Kidney capillary endothelial cell (primary cell): ENCODE results near the gene SFT2D1.
"Not testable (repeated sequence)": the region's sequence is repeated elsewhere in the genome, so short reads cannot be mapped to it uniquely, and the experiment has no call there.

Experiments used
- DNase-seq: peaks from one replicate; pipeline ENCODE4 v3.0.0-alpha.2; 2018; ENCODE audit warnings: low spot score

The SFT2D1 gene

DNA sequence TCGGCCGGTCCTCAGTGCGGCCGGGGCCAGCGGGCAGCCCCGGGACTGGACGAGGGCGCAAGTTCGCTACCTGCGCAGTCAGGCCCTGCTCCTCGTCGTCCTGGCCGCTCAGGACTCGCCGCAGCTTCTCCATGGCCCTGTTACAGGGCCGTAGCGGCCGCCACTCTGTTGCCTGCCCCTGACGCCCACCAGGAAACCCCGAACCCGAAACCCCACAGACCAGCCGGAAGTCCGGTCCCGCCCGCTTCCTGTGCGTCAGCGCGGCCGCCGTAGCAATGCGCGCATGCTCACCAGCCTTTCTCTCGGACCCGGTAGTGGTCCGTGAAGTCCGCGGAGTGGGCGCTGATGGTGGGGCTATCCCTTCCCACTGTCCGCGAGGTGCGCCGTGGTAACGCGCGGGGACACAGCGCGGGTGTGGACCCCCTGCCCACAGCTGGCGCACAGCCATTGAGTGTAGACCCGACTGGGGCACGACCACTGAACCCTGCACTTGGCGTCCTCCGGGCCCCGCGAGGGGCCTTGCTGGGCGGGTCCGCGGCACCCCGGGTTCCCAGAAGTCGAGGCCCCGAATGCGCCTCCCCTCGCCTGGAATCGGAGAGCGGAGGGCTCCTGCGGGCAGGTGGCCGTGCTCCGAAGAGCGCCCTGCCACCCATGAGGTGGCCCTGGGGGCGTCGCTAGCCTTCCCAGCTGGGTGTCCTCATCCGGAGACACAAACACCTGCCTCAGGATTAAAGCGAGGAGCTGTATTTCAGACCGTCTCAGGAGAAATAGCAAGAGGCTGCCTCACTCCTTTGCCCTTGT, at the start of gene SFT2D1:
TSS of gene SFT2D1 (minus strand) at position 197 of the 801 bp plus-strand sequence. CDS start at position 133, 64 bp downstream.
- peak; percentile 88 for DNase-seq

DNA sequence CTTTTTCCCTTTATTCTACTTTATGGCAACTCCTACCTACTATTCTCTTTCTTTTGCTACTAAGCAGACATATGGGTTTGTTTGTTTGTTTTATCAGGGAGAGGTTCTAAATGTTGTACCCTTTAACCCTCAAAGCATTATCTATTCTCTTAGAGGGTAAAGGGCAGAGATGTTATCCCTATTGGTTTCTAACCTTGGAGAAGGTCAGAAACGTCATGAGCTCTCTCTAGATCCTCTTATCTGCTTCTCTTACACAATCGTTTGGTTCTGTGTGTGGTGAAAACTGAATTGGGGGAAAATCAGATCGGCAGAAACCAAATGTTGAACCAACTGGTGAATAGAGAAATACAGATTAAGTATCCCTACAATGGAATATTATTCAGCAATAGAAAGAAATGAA, 46.8 kb upstream of the SFT2D1 start:
- DNase-seq = no peak

DNA sequence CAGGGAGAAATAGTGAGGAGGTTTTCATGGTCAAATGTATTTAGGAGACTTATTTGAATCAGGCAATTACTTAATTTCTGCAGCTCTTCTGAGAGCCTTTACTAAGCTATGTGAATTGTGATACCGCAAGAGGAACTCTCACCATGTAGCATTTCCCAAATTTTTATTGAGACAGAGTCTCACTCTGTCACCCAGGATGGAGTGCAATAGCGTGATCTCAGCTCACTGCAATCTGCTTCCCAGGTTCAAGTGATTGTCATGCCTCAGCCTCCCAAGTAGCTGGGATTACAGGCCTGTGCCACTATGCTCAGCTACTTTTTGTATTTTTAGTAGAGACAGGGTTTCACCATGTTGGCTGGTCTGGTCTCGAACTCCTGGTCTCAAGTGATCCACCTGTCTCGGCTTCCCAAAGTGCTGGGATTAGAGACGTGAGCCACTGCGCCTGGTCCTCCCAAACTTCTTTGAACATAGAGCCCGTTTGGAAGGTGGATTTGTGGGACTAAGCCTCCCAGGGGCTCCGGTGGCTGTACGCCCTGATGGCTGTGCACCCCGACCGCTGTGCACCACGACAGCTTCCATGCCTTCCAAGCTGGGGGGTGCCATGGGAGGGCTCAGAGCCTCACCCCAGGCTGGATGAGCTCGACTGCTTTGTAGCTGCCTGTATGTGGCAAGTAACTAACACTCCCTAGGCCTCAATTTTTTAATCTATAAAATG, 46.1 kb upstream of the SFT2D1 start:
- DNase-seq = no peak

DNA sequence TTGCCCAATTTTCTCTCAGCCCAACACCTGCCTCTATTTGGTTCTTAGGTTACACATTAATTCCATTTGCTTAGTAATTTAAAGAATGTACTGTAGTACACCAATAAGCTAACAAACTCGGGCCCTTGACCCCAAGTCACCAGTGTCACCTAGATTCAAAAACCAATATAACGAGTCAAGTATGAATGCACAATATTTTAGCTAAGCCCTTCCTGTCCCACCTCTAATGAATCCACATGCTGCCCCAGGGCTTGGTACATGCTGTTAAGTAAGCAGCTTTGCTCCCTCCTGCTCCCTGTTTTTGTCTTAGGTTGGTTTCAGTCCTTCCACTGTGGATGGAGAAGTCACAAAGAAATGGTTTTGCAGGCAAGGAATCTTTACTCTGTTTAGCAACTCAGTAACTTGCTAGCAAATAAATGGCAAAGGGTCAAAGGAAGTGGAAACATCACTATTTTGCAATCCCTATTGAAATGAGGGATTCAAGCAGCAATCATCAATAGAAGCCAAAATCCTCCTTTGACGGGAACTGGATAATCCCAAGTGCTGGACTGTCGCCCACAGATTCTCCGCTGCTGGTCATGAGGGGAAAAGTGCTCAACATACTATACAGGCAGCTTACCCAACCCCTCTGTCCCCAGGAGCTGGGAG, 45.4 kb upstream of the SFT2D1 start:
- no peak for DNase-seq

DNA sequence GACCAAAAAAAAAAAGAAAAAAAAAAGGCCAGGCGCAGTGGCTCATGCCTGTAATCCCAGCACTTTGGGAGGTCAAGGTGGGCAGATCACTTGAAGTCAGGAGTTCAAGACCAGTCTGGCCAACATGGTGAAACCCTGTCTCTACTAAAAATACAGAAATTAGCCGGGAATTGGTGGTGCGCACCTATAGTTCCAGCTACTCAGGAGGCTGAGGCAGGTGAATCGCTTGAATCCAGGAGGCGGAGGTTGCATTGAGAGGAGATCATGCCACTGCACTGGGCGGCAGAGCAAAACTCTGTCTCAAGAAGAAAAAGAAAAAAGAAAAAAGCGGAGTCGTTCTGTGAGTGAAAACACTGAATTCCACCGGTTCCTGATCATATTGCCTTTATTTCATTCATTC, 44.8 kb upstream of the SFT2D1 start:
- not testable (repeated sequence) for DNase-seq

DNA sequence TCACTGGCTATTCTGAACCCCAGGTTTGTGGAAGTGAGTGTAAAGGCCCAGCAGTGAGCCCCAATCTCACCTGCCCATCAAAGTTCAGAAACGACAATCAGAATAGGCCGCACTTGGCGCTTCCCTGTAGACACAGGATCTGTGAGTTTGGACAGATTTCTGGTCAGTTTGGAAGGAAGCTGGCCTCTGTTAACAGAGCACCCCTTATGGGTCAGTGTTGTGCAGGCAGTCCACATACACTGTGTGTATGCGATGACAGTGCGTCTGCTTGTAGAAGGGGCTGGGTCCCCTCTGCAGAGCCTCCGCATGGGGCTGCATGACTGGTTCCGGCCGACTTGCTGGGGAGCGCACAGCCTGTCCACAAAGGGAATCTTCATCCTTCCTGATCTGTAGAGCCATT, 43.8 kb upstream of the SFT2D1 start:
- DNase-seq = no peak

DNA sequence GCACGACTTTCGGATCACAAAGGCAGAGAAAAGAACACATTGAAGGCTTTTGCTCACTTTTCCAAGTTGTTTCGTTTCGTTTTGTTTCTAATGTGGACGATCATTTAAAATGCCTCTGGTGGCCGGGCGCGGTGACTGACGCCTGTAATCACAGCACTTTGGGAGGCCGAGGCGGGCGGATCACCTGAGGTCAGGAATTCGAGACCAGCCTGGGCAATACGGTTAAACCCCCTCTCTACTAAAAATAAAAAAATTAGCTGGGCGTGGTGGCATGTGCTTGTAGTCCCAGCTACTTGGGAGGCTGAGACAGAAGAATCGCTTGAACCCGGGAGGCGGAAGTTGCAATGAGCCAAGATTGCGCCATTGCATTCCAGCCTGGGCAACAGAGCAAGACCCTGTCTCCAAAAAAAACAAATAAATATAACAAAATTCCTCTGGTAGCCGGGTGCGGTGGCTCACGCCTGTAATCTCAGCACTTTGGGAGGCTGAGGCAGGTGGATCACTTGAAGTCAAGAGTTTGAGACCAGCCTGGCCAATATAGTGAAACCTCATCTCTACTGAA, 41.5 kb upstream of the SFT2D1 start:
- not testable (repeated sequence) for DNase-seq

DNA sequence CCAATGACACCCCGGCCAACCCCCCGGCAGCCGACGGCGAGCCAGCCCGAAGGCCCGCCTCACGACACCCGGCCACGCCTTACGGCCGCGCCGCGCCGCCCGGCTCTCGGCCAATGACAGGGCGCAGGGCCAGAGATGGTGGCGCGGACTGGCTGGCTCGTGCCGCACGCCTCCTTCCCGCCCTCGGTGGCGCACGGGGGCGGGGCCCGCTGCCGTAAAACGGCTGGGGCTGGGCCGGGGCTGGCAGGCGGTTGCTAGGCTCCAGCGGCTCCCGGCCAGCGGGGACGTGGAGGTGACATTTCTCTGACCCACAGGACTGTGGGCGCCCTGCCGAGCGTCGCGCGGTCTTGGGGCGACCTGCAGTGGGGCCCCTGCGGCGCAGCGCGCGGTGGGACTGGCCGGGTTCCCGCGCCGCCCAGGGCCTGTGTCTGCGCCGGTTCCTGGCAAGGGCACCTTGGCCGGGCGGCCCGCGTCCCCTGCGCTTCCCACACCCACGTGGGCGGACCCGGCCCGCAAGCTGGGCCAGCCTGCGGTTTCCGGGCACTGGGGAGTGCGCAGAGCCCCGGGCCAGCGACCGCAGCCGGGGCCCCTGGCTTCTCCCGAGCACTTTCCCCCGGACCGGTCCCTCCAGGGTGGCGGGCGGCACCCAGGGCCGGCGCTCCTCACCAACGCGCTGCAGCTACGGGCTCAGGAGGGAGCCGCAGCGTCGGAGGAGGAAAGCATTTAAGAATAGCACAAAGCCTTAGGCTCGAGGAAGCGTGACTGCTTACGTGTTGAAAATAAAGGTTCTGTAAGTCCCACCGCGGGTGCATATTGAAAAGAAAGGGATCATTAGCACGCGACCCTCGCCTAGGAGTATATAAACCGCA, 40.8 kb upstream of the SFT2D1 start, which contains the start of gene MPC1:
TSS of gene MPC1 (minus strand) at position 8 of the 869 bp plus-strand sequence. CDS start 64 bp downstream, outside the sequence.
- DNase-seq = peak; percentile 98

DNA sequence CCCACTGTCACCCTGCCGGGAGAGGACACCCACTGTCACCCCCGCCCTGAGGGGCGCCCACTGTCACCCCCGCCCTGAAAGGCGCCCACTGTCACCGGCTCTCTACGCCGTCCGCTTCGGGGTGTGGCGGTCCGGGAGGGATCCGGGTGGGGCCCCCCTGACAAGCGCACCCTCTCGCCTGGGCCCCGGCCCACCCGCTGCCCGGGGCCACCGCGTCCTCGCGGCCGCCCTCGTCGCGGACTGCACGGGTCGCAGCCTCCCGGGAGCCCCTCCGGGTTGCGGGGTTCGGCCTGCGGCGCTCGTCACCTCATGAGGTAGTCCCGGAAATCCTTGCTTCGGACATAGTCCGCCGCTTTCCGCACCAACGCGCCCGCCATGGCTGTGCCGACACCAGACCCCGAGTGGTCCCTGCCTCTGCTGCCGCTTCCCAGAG, 40.2 kb upstream of the SFT2D1 start:
- DNase-seq = no peak

DNA sequence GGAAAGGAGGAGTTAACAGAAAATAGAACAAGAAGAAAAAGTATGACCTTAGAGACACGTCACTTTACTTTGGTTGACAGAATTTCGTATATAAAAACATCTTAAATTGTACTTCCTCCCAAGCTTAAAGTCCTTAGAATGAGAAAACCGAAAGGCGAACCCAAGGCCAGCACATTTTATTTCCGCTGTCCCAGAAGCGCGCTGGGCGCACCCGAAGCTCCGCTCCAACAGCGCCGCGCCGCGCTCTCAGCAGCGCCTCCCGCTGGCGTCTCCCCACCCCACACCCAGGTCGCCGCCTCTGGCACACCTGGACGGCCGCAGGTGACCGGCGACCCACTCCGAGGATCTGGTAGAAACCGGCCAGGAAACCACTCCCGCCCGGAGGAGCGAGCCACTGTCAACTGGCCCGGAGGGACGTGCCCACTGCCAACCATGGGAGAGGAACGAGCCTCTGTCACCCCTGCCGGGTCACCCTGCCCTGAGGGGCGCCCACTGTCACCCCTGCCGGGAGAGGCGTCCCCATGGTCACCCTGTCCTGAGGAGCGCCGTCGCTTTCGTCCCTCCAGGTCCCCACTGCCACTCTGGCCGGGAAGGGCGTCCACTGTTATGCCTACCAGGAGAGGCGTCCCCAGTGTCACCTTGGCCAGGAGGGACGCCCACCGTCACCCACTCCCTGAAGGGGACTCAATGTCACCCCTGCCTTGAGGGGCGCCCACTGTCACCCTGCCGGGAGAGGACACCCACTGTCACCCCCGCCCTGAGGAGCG, 39.6 kb upstream of the SFT2D1 start:
- DNase-seq = peak; percentile 58

DNA sequence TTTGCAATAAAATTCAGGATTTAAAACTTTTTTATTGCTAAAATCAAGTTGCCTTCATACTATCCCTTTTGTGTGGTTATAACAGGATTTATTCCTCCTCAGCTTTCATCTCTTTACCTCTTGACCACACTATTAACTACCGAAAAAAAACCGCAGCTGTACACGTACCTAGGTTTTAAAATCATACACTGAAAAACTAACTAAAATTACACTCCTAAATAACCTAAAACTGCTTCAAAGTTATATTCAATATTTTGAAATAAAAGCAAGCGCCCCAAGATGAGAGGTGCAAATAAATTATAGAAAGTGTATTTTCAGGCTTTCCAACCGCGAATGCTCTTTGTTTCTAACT, 39.0 kb upstream of the SFT2D1 start:
- no peak for DNase-seq

DNA sequence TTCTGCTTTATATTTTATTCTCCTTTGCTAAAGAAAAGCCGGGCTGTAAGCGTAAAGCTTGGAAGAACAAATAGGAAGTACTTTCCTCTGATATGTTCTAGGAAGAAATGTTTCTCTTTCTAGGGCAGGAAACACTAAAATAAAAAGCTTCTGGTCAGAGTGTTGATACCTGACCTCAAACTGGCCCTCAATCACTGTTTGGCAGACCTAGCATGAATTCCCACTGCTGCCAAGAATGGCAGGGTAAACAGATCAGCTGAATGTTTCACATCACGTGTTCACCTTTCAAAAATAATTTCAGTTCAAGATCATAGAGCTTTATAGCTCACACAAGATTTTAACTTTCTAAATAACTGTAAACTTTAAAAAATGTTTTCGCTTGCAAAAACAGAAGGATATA, 37.5 kb upstream of the SFT2D1 start:
- DNase-seq = no peak

DNA sequence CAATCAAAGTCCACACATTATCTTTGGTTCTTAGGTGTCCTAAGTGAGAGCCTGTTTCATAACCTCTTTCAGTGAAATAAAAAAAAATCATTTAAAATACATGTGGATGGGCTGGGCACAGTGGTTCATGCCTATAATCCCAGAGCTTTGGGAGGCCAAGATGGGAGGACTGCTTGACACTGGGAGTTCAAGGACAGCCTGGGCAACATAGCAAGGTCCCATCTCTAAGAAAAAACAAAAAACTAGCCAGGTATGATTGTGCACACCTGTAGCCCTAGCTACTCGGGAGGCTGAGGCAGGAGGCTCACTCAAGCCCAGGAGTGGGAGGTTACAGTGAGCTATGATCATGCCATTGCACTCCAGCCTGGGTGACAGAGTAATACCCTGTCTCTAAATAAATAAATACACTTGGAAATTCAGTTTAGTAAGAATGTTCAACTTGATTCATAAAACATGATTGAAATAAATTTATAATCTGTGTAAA, 36.8 kb upstream of the SFT2D1 start:
- DNase-seq = no peak

DNA sequence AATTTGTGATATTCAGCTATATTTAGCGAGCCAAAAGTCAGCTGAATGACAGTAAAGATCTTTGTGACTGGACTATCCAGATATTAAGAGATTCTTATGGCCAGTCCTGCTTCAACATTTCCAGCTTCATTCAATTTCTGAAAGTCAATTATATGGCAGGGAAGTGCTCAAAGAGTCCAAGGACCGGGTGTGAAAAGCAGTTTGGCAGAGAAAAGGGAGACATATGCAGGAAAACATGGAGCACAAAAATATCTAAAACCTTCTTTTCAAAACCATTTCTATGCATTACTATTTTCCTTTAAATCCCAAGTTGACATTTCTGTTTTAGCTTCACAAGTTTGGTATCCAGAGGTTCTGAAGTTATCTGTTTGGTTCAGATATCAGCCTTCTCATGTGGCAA, 35.4 kb upstream of the SFT2D1 start:
- DNase-seq = no peak

DNA sequence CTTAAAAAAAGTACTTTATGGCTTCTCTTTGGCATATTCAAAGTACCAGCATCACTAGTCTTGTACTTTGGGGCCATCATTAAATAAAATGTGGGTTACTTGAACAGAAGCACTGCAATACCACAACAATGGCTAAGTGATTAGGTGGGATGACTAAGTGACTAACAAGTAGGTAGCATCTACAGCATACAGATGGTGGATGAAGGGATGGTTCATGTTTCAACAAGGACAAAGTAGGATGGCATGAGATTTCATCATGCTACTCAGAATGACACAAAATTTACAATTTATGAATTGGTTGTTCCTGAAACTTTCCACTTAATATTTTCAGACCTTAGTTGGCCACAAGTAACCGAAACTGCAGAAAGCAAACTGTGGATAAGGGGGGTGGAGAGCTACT, 32.7 kb upstream of the SFT2D1 start:
- no peak for DNase-seq

DNA sequence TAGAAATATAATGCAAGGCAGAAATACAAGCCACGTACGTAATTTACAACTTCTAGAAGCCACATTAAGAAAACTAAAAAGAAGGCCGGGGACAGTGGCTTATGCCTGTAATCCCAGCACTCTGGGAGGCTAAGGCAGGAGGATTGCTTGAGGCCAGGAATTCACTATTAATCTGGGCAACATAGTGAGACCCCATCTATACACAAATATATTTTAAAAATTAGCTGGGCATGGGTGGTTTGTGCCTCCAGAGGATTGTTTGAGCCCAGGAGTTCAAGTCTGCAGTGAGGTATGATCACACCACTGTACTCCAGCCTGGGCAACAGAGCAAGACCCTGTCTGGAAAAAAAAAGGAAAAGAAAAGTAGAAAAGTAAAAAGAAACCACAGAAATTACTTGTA, 28.1 kb upstream of the SFT2D1 start:
- DNase-seq = no peak

DNA sequence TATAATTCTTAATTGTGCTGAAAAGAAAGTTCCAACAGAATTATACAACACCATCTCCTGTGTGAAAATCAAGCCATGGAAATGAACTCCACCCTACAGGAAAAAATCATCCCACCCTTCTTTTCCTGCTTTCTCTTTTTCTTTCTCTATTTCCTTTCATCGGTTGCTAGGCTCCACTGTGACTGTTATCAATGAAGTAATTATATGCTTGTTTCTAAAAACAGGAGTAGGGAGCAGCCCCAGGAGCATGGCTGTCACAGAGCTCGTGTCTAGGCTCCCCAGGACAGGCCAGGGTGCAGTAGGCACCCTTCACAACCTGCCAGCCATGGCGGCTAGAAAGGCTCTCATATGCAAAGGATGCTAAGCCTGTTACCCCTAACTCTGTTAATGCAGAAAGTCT, 27.4 kb upstream of the SFT2D1 start:
- no peak for DNase-seq

DNA sequence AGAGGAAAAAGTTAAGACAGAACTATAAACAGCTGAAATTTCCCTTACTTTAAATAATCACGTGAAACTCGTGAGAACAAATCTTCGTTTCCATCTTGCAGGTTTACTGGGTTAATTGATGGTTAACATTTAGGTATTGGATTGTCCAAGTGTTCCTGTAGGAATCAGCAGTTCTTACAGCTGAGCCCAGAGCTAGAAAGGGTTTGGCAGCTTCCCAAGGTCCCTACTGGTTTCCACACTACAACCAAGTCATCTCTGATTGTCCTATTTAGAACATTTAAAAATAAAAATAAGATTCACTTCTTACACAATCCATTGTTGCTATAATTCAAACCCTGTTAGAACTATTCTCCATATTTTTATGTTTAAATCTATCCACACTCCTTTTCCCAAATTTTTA, 24.6 kb upstream of the SFT2D1 start:
- DNase-seq = no peak

DNA sequence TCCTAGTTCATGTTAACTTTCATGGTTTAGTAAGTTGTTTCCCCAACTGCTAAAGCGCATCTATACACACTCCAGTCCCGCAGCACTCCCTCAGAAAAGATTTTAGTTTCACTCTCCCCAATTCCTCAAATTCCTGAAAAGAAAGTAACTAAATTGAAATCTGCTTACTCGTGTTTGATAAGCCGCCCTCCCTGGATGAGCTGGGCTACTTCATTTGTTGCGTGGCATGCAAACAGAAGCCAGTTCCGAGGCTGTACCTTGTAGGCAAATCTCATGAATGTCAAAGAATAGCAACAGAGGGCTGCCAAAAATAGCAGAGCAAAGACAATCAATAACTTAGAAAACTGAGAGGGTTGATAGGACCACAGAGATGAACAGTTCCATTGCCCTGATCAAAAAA, 23.5 kb upstream of the SFT2D1 start:
- no peak for DNase-seq

DNA sequence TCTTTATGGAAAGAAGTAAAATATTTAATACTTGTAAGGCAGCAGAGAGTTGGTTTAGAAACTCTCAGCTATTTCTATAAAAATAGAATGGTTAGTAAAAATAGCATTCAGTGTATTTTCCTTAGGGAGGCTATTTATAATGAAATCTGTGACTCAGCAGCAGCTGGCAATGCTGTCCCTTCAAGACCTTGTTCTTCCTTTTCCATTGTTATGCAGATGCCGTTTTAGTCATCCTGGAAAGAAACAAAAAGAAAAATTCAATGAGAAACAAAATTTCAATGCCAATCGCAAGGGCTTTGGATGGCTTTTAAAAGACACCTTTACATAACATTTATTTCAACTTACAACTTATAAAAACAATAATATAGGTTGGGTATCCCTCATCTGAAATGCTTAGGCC, 22.9 kb upstream of the SFT2D1 start:
- peak; percentile 81 for DNase-seq

DNA sequence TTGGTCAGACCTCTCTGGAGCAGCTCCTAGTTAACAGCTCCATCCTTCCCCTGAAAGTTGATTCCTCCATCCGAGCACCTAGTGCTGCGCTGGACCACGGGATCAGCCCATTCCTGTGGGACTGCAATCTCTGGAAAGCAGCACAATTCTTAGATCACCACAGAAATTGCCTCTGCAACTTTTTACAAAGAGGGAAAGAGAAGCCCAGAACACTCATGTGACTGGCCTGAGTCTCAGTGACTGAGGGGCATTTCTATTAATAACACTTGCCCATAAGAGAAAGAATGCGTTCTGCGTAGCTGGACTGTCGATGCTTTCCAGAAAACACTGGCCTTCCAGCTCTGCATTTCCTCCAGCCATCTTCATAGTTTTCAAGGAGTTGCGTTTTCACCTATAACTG, 22.1 kb upstream of the SFT2D1 start:
- DNase-seq = no peak
